Measurements from ENCODE around the gene PPFIA4. TPM values are rescaled to one million over a fixed set of nuclear protein-coding genes. Genes with fewer than 3 reads are reported as not detected.

Gene PPFIA4
- total RNA-seq, 1 experiment from 2014 or later = 21.1 TPM

GRCh38 chr1:203101813-203102634 lies 75.7 kb downstream of the PPFIA4 start:
- ChIA-PET CTCF (interaction anchor here (1.2 to 2.3 kb wide), 3 partner anchors 15 to 62 kb away, joined by 4 to 9 read pairs (median 8); no protein-coding TSS in a partner anchor), POLR2A (no interaction called here)
- Mint-ChIP-seq H3K4me1 (no peaks in the 10 kb centered on the region), H3K36me3 (peaks cover 4% of the 10 kb centered on the region; the same call in 1 of the 2 replicates), H3K9me3 (peaks cover 22% of the 10 kb centered on the region), H3K27me3 (ENCODE audit: low read depth) (peaks cover 2% of the 10 kb centered on the region), H3K4me3 (no peak overlapping the region), H3K27ac (no peak overlapping the region)
- ATAC-seq = no peak
- no peak for DNase-seq (ENCODE audit: low spot score)
- TF ChIP-seq NR1H2 (CRISPR knock-in tag; IDR thresholded peaks at IDR 0.05) = no peak
- no peak for TF ChIP-seq ZNF232 (CRISPR knock-in tag; IDR thresholded peaks at IDR 0.05)
- no peak for TF ChIP-seq ZNF423 (CRISPR knock-in tag; IDR thresholded peaks at IDR 0.05)
- no peak for TF ChIP-seq ZNF671 (CRISPR knock-in tag; IDR thresholded peaks at IDR 0.05)
- no peak for TF ChIP-seq NFATC4 (CRISPR knock-in tag; IDR thresholded peaks at IDR 0.05)
- TF ChIP-seq ZNF425 (CRISPR knock-in tag; conservative IDR thresholded peaks at IDR 0.05) = no peak
- TF ChIP-seq HMGA2 (CRISPR knock-in tag; IDR thresholded peaks at IDR 0.05) = no peak
- no peak for TF ChIP-seq USF2 (CRISPR knock-in tag; IDR thresholded peaks at IDR 0.05)
- no peak for TF ChIP-seq ARID4B (CRISPR knock-in tag; IDR thresholded peaks at IDR 0.05; ENCODE audit: borderline replicate concordance)
- no peak for TF ChIP-seq ZMAT4 (CRISPR knock-in tag; IDR thresholded peaks at IDR 0.05)
- TF ChIP-seq ZNF396 (CRISPR knock-in tag; IDR thresholded peaks at IDR 0.05; ENCODE audit: borderline replicate concordance) = no peak
- TF ChIP-seq ATF3 (CRISPR knock-in tag; conservative IDR thresholded peaks at IDR 0.05) = no peak
- no peak for TF ChIP-seq ZNF121 (CRISPR knock-in tag; IDR thresholded peaks at IDR 0.05)
- TF ChIP-seq SMAD4 (CRISPR knock-in tag; IDR thresholded peaks at IDR 0.05) = no peak

- H3K27me3 Mint-ChIP-seq (ENCODE audit: low read depth) = peaks cover 2% of the 10 kb centered on the region
- peaks cover 4% of the 10 kb centered on the region; the same call in 1 of the 2 replicates for H3K36me3 Mint-ChIP-seq
- ATAC-seq (no peak), DNase-seq (ENCODE audit: low spot score) (no peak)
- ChIA-PET CTCF (interaction anchor here (0.9 to 2.3 kb wide), 4 partner anchors 14 to 164 kb away, joined by 3 to 9 read pairs (median 7); no protein-coding TSS in a partner anchor), POLR2A (no interaction called here)
- peaks cover 15% of the 10 kb centered on the region for H3K9me3 Mint-ChIP-seq
- H3K4me1 Mint-ChIP-seq = no peaks in the 10 kb centered on the region
- H3K27ac Mint-ChIP-seq = no peak overlapping the region
- no peak overlapping the region for H3K4me3 Mint-ChIP-seq
- TF ChIP-seq RELA (CRISPR knock-in tag; IDR thresholded peaks at IDR 0.05; ENCODE audit: borderline replicate concordance) = no peak
- TF ChIP-seq ATF1 (CRISPR knock-in tag; IDR thresholded peaks at IDR 0.05) = no peak
- no peak for TF ChIP-seq CTCF (IDR thresholded peaks at IDR 0.05)
- no peak for TF ChIP-seq ZBTB43 (CRISPR knock-in tag; IDR thresholded peaks at IDR 0.05)
- no peak for TF ChIP-seq FOXK1 (CRISPR knock-in tag; IDR thresholded peaks at IDR 0.05)
- no peak for TF ChIP-seq NFATC4 (CRISPR knock-in tag; IDR thresholded peaks at IDR 0.05)
- no peak for TF ChIP-seq TCF7 (CRISPR knock-in tag; IDR thresholded peaks at IDR 0.05; ENCODE audit: low read depth)
- TF ChIP-seq PRRX2 (CRISPR knock-in tag; IDR thresholded peaks at IDR 0.05) = no peak
Observed at GRCh38 chr1:203103216-203103615, 76.9 kb downstream of the PPFIA4 start.
